ENCODE data around the gene SPOCD1.

- no peak for TF ChIP-seq REST (tag by site-specific recombination; IDR thresholded peaks at IDR 0.05)
- TF ChIP-seq ZNF768 (tag by site-specific recombination; IDR thresholded peaks at IDR 0.05), result no peak; the same call in 1 of the 2 replicates
- TF ChIP-seq CTCF (tag by site-specific recombination; IDR thresholded peaks at IDR 0.05), result 0 out of 2 replicates have a peak, but pooled peaks have one; percentile 5
- no peak for TF ChIP-seq TCF7L2 (IDR thresholded peaks at IDR 0.05; ENCODE audit: borderline replicate concordance, low read depth, low read length)
- TF ChIP-seq ZBTB17 (tag by site-specific recombination; IDR thresholded peaks at IDR 0.05), result no peak
- TF ChIP-seq ZNF549 (tag by site-specific recombination; IDR thresholded peaks at IDR 0.05), result no peak
- TF ChIP-seq ZNF18 (tag by site-specific recombination; IDR thresholded peaks at IDR 0.05), result no peak
- no peak for TF ChIP-seq ZBTB20 (tag by site-specific recombination; IDR thresholded peaks at IDR 0.05)
- no peak for TF ChIP-seq ZNF792 (tag by site-specific recombination; IDR thresholded peaks at IDR 0.05)
- TF ChIP-seq ZNF837 (tag by site-specific recombination; IDR thresholded peaks at IDR 0.05), result no peak
- TF ChIP-seq ZNF530 (tag by site-specific recombination; IDR thresholded peaks at IDR 0.05; ENCODE audit: low read depth), result no peak
- no peak for TF ChIP-seq YY1 (tag by site-specific recombination; IDR thresholded peaks at IDR 0.05)
Observed at GRCh38 chr1:31745946-31746670, 69.7 kb downstream of the SPOCD1 start.

Measured in HEK293 (cell line).